Ovary (tissue), 9 donors: ENCODE results near the gene TBL2. TPM values are rescaled to one million over a fixed set of nuclear protein-coding genes. Genes with fewer than 3 reads are reported as not detected.
A peak's percentile ranks its signal among the peaks of the same experiment; 100 is the strongest.

Experiments
- DNase-seq, 5 donors: peaks; one replicate each; pipeline ENCODE4 v3.0.0-alpha.2; 2019 to 2020
- H3K27ac ChIP-seq, 2 donors: fragments of 200-600 bp; one replicate each; pipeline versions ENCODE4 v1.5.1 to v1.8.0; 2019 to 2022
- H3K27me3 ChIP-seq: fragments of 200-600 bp; one replicate; pipeline ENCODE4 v1.8.0; 2022
- H3K36me3 ChIP-seq: fragments of 200-600 bp; sonication (generic); one replicate; pipeline ENCODE4 v1.5.1; 2019
- H3K4me1 ChIP-seq: one replicate; pipeline ENCODE4 v1.8.1; 2013; ENCODE audit warnings: mild to moderate bottlenecking, moderate library complexity; ENCODE audit not compliant: insufficient read depth
- H3K4me3 ChIP-seq: fragments of 200-600 bp; sonication (generic); one replicate; pipeline ENCODE4 v1.5.1; 2017
- H3K9me3 ChIP-seq, 2 donors: fragments of 200-600 bp in 1 of 2; sonication (generic) in 1 of 2; one replicate each; pipeline versions ENCODE4 v1.5.1 to v1.8.1; 2013 to 2019; ENCODE audit warnings: mild to moderate bottlenecking in 1 of 2, moderate library complexity in 1 of 2
- CTCF ChIP-seq, 3 donors: fragments of 450-650 bp in 2 of 3; fragments of 200-600 bp in 1 of 3; IDR thresholded peaks; one replicate each; pipeline versions ENCODE4 v1.5.1 to v1.8.0; 2016 to 2022; ENCODE audit warnings: antibody characterized with exemption in 3 of 3, mild to moderate bottlenecking in 1 of 3
- EP300 ChIP-seq: sonication (generic); formaldehyde crosslinking; IDR thresholded peaks from one replicate; pipeline ENCODE4 v1.6.1; 2017; ENCODE audit warnings: antibody characterized with exemption
- POLR2A ChIP-seq: fragments of 450-650 bp; IDR thresholded peaks from one replicate; pipeline ENCODE4 v1.6.1; 2017; ENCODE audit warnings: antibody characterized with exemption, mild to moderate bottlenecking, moderate library complexity
- WGBS, 3 donors: extraction: QIAGEN DNeasy Blood & Tissue Kit in 1 of 3; methylation state at CpG; one replicate each; pipeline versions ENCODE4 v1.1.5 to v1.1.7; 2013 to 2017; 5-methylcytosine and 5-hydroxymethylcytosine counted together
- intact Hi-C, 4 donors: fragments of 100-400 bp; cut with DNase I; formaldehyde crosslinking; loops; one replicate each; pipeline versions ENCODE4 v1.11.0 to v1.15.1; 2022 to 2023
- polyA plus RNA-seq, 2 donors: library from polyadenylated mRNA; stranded (reverse); fragments of 200-250 nt in 1 of 2; fragments of 350-450 nt in 1 of 2; fragmentation: Illumina TruSeq in 1 of 2; extraction: RNeasy Lipid Tissue Mini Kit (QIAGEN cat#74804) in 1 of 2; gene quantifications; one replicate each; pipeline ENCODE4 v1.2.3, GENCODE V29; 2013 to 2014
- total RNA-seq, 7 donors: library from RNA; depleted of rRNA in 2 of 7; stranded (reverse); fragments of >200 nt in 2 of 7; fragmentation: NEBNext Ultra II Directional in 3 of 7; extraction: Animal tissue kit (Norgen Biotek cat#: 25700) in 3 of 7; gene quantifications; one replicate each; pipeline versions ENCODE4 v1.1.0 to v1.2.4, GENCODE V29; 2016 to 2023
- donor health status: DM: no; HTN: no; CAD: no; lungs with moderate emphysema.
- donor health status: DM: no; HTN: no; CAD: no.
- donor health status: Bipolar disorder and iron deficiency.
- donor health status: DM: yes; HTN: yes; CAD: no.
- donor health status: DM: no; HTN: no; CAD: no.
- donor health status: DM: yes; HTN: yes; CAD: no.

Gene TBL2
- total and polyA plus RNA-seq, 9 donors, result 26.6 to 47.3 (median 40.7) TPM

- H3K4me3 ChIP-seq, result no peak overlapping the region
- 87 to 93% (median 87%) methylated on average over 10 of the region's 10 CpGs for WGBS, 3 donors
- intact Hi-C loops, result loop anchor here in 1 of 4 donors (10.0 kb wide), 1 partner anchor 46 kb away; the partner anchor contains the start of gene BAZ1B
- H3K4me1 ChIP-seq, result no peaks in the 10 kb centered on the region
- no peaks in the 10 kb centered on the region for H3K36me3 ChIP-seq
- no peak overlapping the region for H3K27ac ChIP-seq
- TF ChIP-seq EP300 (no peak), POLR2A (no peak), CTCF (IDR thresholded peaks at IDR 0.05) (no peak)
- H3K27me3 ChIP-seq, result no peaks in the 10 kb centered on the region
- no peaks in the 10 kb centered on the region for H3K9me3 ChIP-seq
- DNase-seq, result no peak
These were observed 7.4 kb downstream of the TBL2 start for GRCh38 chr7:73570977-73571376.

GRCh38 chr7:73570521-73570920 is 7.9 kb downstream of the TBL2 start:
- intact Hi-C loops, result loop anchor here in 1 of 4 donors (10.0 kb wide), 1 partner anchor 46 kb away; the partner anchor contains the start of gene BAZ1B
- Histone ChIP-seq H3K27ac (no peak overlapping the region), H3K4me3 (no peak overlapping the region), H3K36me3 (no peaks in the 10 kb centered on the region), H3K4me1 (no peaks in the 10 kb centered on the region), H3K9me3 (no peaks in the 10 kb centered on the region), H3K27me3 (no peaks in the 10 kb centered on the region)
- TF ChIP-seq CTCF (IDR thresholded peaks at IDR 0.05) (no peak), EP300 (no peak), POLR2A (no peak)
- DNase-seq, result no peak
- WGBS, 3 donors, result 92 to 96% (median 93%) methylated on average over 22 of the region's 22 CpGs

- no peaks in the 10 kb centered on the region for H3K36me3 ChIP-seq
- intact Hi-C loops, result no loop called here
- no peak overlapping the region for H3K27ac ChIP-seq
- WGBS, 3 donors, result 52 to 61% (median 57%) methylated on average over 5 of the region's 5 CpGs
- H3K9me3 ChIP-seq, result no peaks in the 10 kb centered on the region
- DNase-seq, result no peak
- no peaks in the 10 kb centered on the region for H3K4me1 ChIP-seq
- no peaks in the 10 kb centered on the region for H3K27me3 ChIP-seq
- no peak for TF ChIP-seq CTCF (IDR thresholded peaks at IDR 0.05)
- TF ChIP-seq POLR2A, result no peak
- no peak for TF ChIP-seq EP300
- no peak overlapping the region for H3K4me3 ChIP-seq
These were observed 9.3 kb downstream of the TBL2 start for GRCh38 chr7:73569042-73569608.

GRCh38 chr7:73567846-73568685 is 10.3 kb downstream of the TBL2 start:
- Histone ChIP-seq H3K27me3 (no peaks in the 10 kb centered on the region), H3K27ac (no peak overlapping the region), H3K4me3 (no peak overlapping the region), H3K9me3 (no peaks in the 10 kb centered on the region), H3K4me1 (no peaks in the 10 kb centered on the region), H3K36me3 (no peaks in the 10 kb centered on the region)
- no peak for TF ChIP-seq CTCF (IDR thresholded peaks at IDR 0.05)
- TF ChIP-seq EP300, result no peak
- no peak for TF ChIP-seq POLR2A
- 42 to 63% (median 49%) methylated on average over 12 of the region's 12 CpGs for WGBS, 3 donors
- peak in 1 of 5 donors; percentile 18 for DNase-seq
- intact Hi-C loops, result no loop called here
